ENCODE measurements around the gene OR4D9.
"Not testable (repeated sequence)": the region's sequence is repeated elsewhere in the genome, so short reads cannot be mapped to it uniquely, and the experiment has no call there.

DNA sequence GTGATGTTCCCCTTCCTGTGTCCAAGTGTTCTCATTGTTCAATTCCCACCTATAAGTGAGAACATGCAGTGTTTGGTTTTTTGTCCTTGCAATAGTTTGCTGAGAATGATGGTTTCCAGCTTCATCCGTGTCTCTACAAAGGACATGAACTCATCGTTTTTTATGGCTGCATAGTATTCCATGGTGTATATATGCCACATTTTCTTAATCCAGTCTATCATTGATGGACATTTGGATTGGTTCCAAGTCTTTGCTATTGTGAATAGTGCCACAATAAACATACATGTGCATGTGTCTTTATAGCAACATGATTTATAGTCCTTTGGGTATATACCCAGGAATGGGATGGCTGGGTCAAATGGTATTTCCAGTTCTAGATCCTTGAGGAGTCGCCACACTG, 32.4 kb downstream of the OR4D9 start:
- TF ChIP-seq, protein P1, sequence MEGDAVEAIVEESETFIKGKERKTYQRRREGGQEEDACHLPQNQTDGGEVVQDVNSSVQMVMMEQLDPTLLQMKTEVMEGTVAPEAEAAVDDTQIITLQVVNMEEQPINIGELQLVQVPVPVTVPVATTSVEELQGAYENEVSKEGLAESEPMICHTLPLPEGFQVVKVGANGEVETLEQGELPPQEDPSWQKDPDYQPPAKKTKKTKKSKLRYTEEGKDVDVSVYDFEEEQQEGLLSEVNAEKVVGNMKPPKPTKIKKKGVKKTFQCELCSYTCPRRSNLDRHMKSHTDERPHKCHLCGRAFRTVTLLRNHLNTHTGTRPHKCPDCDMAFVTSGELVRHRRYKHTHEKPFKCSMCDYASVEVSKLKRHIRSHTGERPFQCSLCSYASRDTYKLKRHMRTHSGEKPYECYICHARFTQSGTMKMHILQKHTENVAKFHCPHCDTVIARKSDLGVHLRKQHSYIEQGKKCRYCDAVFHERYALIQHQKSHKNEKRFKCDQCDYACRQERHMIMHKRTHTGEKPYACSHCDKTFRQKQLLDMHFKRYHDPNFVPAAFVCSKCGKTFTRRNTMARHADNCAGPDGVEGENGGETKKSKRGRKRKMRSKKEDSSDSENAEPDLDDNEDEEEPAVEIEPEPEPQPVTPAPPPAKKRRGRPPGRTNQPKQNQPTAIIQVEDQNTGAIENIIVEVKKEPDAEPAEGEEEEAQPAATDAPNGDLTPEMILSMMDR (conservative IDR thresholded peaks at IDR 0.05; ENCODE audit: low read depth, low read length), result not testable (repeated sequence)
- not testable (repeated sequence) for TF ChIP-seq EZH2 (IDR thresholded peaks at IDR 0.05; ENCODE audit: low read length, unreplicated experiment)

Data from PC-3 (cell line).